Esophagus squamous epithelium (tissue), 4 donors: ENCODE measurements around the gene VPS45.
A peak's percentile ranks its signal among the peaks of the same experiment; 100 is the strongest.

Experiments used
- POLR2A ChIP-seq, 4 donors: fragments of 450-650 bp; IDR thresholded peaks; one replicate each; pipeline ENCODE4 v1.6.1; 2017; ENCODE audit warnings: antibody characterized with exemption in 4 of 4, mild to moderate bottlenecking in 4 of 4, moderate library complexity in 3 of 4
- TF ChIP-seq, protein P1 (sequence below), 6 experiments: fragments of 450-650 bp in 4 of 6; fragments of 200-600 bp in 2 of 6; sonication (generic) in 2 of 6; IDR thresholded peaks; one replicate each; pipeline ENCODE4 v1.5.1; 2016 to 2019; ENCODE audit warnings: antibody characterized with exemption in 6 of 6, mild to moderate bottlenecking in 4 of 6, moderate library complexity in 4 of 6

- TF ChIP-seq, protein P1, sequence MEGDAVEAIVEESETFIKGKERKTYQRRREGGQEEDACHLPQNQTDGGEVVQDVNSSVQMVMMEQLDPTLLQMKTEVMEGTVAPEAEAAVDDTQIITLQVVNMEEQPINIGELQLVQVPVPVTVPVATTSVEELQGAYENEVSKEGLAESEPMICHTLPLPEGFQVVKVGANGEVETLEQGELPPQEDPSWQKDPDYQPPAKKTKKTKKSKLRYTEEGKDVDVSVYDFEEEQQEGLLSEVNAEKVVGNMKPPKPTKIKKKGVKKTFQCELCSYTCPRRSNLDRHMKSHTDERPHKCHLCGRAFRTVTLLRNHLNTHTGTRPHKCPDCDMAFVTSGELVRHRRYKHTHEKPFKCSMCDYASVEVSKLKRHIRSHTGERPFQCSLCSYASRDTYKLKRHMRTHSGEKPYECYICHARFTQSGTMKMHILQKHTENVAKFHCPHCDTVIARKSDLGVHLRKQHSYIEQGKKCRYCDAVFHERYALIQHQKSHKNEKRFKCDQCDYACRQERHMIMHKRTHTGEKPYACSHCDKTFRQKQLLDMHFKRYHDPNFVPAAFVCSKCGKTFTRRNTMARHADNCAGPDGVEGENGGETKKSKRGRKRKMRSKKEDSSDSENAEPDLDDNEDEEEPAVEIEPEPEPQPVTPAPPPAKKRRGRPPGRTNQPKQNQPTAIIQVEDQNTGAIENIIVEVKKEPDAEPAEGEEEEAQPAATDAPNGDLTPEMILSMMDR (IDR thresholded peaks at IDR 0.05) = peak; percentile 46 to 74 (median 65)
- TF ChIP-seq POLR2A (IDR thresholded peaks at IDR 0.05) = no peak
Observed at GRCh38 chr1:150168960-150169601, 101.5 kb downstream of the VPS45 start.
